GM20000 (cell line): Measurements from ENCODE around the gene AP5S1.

Source experiments
- DNase-seq: peaks from one replicate; pipeline ENCODE4 v3.0.0; 2012; ENCODE audit warnings: low spot score
- CTCF ChIP-seq: IDR thresholded peaks from 2 replicates; pipeline ENCODE4 v1.5.1; 2012; ENCODE audit warnings: mild to moderate bottlenecking, control low read depth; ENCODE audit errors: extremely low read depth, missing control alignments

The AP5S1 gene

GRCh38 chr20:3865152-3865886 lies 45.0 kb downstream of the AP5S1 start:
- no peak for TF ChIP-seq CTCF
- DNase-seq = no peak

GRCh38 chr20:3865887-3866407 lies 45.6 kb downstream of the AP5S1 start:
- no peak for DNase-seq
- no peak for TF ChIP-seq CTCF

GRCh38 chr20:3866464-3866863 lies 46.1 kb downstream of the AP5S1 start:
- no peak for DNase-seq
- no peak for TF ChIP-seq CTCF

DNA sequence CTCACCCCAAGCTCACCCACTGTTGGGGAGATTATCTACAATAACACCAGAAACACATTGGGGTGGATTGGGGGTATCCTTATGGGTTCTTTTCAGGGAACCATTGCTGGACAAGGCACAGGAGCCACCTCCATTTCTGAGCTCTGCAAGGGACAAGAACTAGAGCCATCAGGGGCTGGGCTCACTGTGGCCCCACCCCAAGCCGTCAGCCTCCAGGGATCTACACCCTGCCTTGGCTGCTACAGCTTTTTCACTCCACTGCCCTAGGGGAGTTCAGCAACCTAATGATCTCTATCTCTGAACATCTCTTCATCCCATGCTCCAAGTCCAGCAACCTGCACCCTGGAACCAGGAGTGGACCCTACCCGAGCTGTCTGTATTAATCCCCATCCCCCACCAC lies 47.5 kb downstream of the AP5S1 start:
- no peak for TF ChIP-seq CTCF
- DNase-seq = no peak

- DNase-seq = no peak
- no peak for TF ChIP-seq CTCF
Observed at GRCh38 chr20:3869839-3870634, 49.7 kb downstream of the AP5S1 start.

DNA sequence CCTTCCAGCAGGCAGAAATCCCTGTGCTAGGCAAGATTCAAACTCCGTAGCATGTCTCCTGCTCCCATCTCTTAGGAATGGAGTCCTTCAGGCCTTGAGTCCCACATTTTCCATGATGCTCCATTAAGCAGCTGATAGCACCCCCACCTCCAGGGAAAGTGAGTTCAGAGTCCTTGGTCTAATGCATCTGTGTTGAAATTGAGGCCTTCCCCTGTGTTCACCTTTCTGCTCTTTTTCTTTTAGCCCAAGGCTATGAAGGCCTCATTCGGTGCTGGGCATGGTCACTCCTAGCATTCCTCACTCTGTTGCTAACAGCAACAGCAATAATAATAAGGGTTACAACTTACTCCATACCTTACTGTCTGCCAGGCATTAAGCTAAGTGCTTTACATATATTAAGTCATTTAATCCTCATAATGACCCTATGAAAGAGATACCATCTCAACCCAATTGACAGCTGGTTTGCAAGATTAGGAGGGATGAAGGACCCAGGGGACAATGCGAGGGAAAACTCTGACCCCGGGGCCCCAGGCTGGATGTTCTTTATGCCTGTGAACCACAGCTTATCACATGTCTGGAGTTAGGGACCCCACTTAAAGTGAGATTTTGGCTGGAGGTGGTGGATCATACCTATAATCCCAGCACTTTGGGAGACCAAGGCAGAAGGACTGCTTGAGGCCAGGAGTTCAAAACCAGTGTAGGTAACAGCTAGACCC lies 51.4 kb downstream of the AP5S1 start:
- no peak for TF ChIP-seq CTCF
- no peak for DNase-seq

DNA sequence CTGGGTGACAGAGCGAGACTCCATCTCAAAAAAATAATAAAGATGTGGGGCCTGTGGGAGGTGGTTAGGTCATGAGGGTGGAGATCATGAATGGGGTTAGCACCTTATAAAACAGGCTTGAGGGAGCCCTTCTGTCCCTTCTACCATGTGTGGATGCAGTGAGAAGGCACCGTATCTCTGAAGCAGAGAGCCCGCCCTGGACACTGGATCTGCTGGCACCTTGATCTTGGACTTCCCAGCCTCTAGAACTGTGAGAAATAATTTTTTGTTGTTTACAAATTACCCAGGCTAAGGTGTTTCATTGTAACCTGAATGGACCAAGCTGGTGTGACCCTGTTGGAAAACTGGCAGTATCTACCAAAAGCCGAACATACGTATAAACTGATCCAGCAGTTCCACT lies 53.2 kb downstream of the AP5S1 start:
- no peak for TF ChIP-seq CTCF
- no peak for DNase-seq
